CD4-positive, alpha-beta memory T cell (primary cell): ENCODE measurements around the gene GMIP. TPM values are rescaled to one million over a fixed set of nuclear protein-coding genes. Genes with fewer than 3 reads are reported as not detected.

Experiments used
- CTCF ChIA-PET: fragments of 350-600 bp; sonication (Branson Sonifier 250); formaldehyde crosslinking; loops from one replicate; lab custom pipeline; 2021; ENCODE audit warnings: inconsistent platforms; ENCODE audit not compliant: partially characterized antibody; lab: Charles Lee
- POLR2A ChIA-PET: fragments of 350-600 bp; sonication (Branson Sonifier 250); formaldehyde crosslinking; loops from one replicate; lab custom pipeline; 2021; ENCODE audit not compliant: partially characterized antibody; lab: Charles Lee
- DNase-seq, 5 donors: peaks; one replicate each; pipeline versions ENCODE4 v3.0.0 to v3.0.0-alpha.2; 2020 to 2022; ENCODE audit warnings: mixed read lengths in 1 of 5
- H3K27ac ChIP-seq: one replicate; pipeline ENCODE4 v1.7.0; 2013; ENCODE audit warnings: low read depth, low read length
- H3K27me3 ChIP-seq: 2 replicates; pipeline ENCODE4 v1.7.0; 2013; ENCODE audit warnings: mild to moderate bottlenecking, low read length, moderate library complexity; ENCODE audit not compliant: insufficient read depth
- H3K36me3 ChIP-seq: 2 replicates; pipeline ENCODE4 v1.7.0; 2013; ENCODE audit warnings: mild to moderate bottlenecking, low read length, moderate library complexity; ENCODE audit not compliant: insufficient read depth
- H3K4me1 ChIP-seq: 2 replicates; pipeline ENCODE4 v1.7.0; 2013; ENCODE audit warnings: mild to moderate bottlenecking, low read length, moderate library complexity; ENCODE audit not compliant: insufficient read depth
- H3K4me3 ChIP-seq, 2 donors: one replicate each; pipeline ENCODE4 v1.7.0; 2013; ENCODE audit warnings: low read length in 2 of 2, mild to moderate bottlenecking in 1 of 2
- H3K9me3 ChIP-seq, 2 donors: one replicate each; pipeline ENCODE4 v1.7.0; 2013; ENCODE audit warnings: low read length in 2 of 2, control low read depth in 1 of 2; ENCODE audit not compliant: control insufficient read depth in 1 of 2
- H3K27ac Mint-ChIP-seq, 7 donors: one replicate each; pipeline ENCODE4 v1.8.0; 2020 to 2021; ENCODE audit warnings: mixed read lengths in 7 of 7, mild to moderate bottlenecking in 6 of 7, inconsistent platforms in 3 of 7, moderate library complexity in 3 of 7
- H3K27me3 Mint-ChIP-seq, 2 donors: one replicate each; pipeline ENCODE4 v1.8.0; 2020 to 2021; ENCODE audit warnings: mixed read lengths in 2 of 2
- H3K36me3 Mint-ChIP-seq, 2 donors: one replicate each; pipeline ENCODE4 v1.8.0; 2020 to 2021; ENCODE audit warnings: mixed read lengths in 2 of 2, inconsistent platforms in 1 of 2, mild to moderate bottlenecking in 1 of 2
- H3K4me1 Mint-ChIP-seq, 4 donors: one replicate each; pipeline ENCODE4 v1.8.0; 2020 to 2021; ENCODE audit warnings: mixed read lengths in 4 of 4, mild to moderate bottlenecking in 1 of 4
- H3K4me3 Mint-ChIP-seq, 8 donors: one replicate each; pipeline ENCODE4 v1.8.0; 2020 to 2021; ENCODE audit warnings: mixed read lengths in 8 of 8, mild to moderate bottlenecking in 7 of 8, moderate library complexity in 6 of 8, inconsistent platforms in 3 of 8
- H3K9me3 Mint-ChIP-seq, 8 donors: one replicate each; pipeline ENCODE4 v1.8.0; 2020 to 2021; ENCODE audit warnings: mixed read lengths in 8 of 8, mild to moderate bottlenecking in 5 of 8, inconsistent platforms in 3 of 8, moderate library complexity in 1 of 8
- intact Hi-C: fragments of 100-400 bp; cut with micrococcal nuclease; formaldehyde crosslinking; loops from one replicate; pipeline ENCODE4 v1.15.1; 2023
- polyA plus RNA-seq, 2 donors: library from polyadenylated mRNA; unstranded; fragments of 300-500 nt; fragmentation: Illumina TruSeq; gene quantifications; one replicate each; pipeline ENCODE4 v1.2.3, GENCODE V29; 2021
- total RNA-seq, 2 experiments: library from RNA; stranded (reverse); gene quantifications; one replicate each; pipeline ENCODE4 v1.2.3, GENCODE V29; 2021

GMIP gene
- total and polyA plus RNA-seq, 4 experiments from 2014 or later: 28.4 to 105 (median 75.2) TPM

DNA sequence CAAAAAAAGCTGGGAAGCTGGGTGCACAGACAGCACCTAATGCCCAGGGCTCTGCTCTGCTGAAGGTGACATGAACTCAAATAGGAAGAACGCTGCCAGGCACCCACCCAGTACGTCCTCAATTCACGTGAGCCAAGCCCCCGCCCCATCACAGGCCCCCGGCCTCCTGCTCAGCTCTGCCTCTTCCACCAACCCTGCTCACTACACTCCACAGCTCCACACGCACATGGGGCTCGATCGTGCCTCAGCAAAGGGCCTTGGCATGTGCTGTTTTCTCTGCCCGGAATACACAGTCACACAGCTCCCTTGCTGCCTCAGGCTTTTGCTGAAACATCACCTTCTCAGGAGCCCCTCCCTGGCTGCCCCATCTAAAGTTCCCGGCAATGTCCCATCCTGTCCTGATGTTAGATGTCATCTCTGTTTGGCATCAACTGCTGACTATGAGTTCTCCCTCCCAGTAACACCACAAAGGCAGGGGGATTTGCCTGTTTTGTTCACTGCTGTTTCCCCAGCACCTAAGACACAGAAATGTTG is 17.8 kb upstream of the GMIP start:
- H3K36me3 Mint-ChIP-seq: peaks cover 26 to 53% of the 10 kb centered on the region in 2 donors
- Histone ChIP-seq H3K27me3 (no peaks in the 10 kb centered on the region), H3K4me3 (peak overlapping the region in 1 of 2 donors; percentile 78), H3K27ac (peak overlapping the region; percentile 89), H3K4me1 (peaks cover 42% of the 10 kb centered on the region), H3K36me3 (peaks cover 41% of the 10 kb centered on the region), H3K9me3 (no peaks in the 10 kb centered on the region)
- peak overlapping the region; percentile 91 to 99 (median 95) for H3K27ac Mint-ChIP-seq
- peak overlapping the region; percentile 89 to 96 (median 92) for H3K4me3 Mint-ChIP-seq
- ChIA-PET POLR2A (interaction anchor here (0.9 to 5.7 kb wide), 13 partner anchors 8 to 240 kb away, joined by 3 to 42 read pairs (median 13); partner anchors contain the start of genes GMIP, ZNF101, ZNF253 and ZNF506), CTCF (interaction anchor here (1.0 to 4.2 kb wide), 5 partner anchors 10 to 129 kb away, joined by 3 to 12 read pairs (median 4); partner anchors contain the start of gene GMIP)
- DNase-seq: no peak
- peaks cover 23 to 39% (median 28%) of the 10 kb centered on the region in 4 donors for H3K4me1 Mint-ChIP-seq
- intact Hi-C loops: loop anchor here (5.0 to 10.0 kb wide), 2 partner anchors 44 to 256 kb away; partner anchors contain the start of genes GATAD2A and PBX4
- no peaks in the 10 kb centered on the region for H3K27me3 Mint-ChIP-seq
- no peaks in the 10 kb centered on the region for H3K9me3 Mint-ChIP-seq

DNA sequence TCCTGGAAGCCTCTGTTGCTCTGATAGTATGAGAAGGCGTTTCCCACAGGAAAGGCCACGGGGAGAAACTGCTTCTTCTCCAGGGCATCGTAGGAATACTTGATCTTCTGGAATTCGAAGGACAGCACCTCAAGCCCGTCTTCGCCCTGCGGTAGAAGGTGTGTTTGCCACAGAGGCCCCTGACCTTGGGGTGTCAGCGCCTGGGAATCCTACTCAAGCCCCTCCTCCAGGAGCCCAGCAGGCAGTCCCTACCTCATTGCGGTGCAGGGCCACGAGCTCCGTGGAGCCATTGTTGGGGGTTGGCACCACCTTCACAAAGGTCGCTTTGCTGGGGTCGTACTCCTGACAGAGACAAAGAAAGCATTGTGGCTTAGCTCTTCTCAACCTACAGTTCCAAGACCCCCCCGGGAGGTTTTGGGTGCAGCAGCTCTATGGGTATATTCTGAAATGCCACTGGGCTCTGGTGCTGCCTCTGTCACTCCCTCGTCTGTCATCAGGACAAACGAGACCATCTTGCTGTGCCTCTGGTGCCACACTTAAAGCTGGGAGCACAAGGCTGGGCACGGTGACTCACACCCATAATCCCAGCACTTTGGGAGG is 16.3 kb upstream of the GMIP start:
- peak overlapping the region in 3 of 7 donors; percentile 35 to 56 (median 41) for H3K27ac Mint-ChIP-seq
- intact Hi-C loops: loop anchor here (5.0 to 10.0 kb wide), 2 partner anchors 42 to 255 kb away; partner anchors contain the start of genes GATAD2A and PBX4
- peak in 1 of 5 donors; percentile 19 for DNase-seq

DNA sequence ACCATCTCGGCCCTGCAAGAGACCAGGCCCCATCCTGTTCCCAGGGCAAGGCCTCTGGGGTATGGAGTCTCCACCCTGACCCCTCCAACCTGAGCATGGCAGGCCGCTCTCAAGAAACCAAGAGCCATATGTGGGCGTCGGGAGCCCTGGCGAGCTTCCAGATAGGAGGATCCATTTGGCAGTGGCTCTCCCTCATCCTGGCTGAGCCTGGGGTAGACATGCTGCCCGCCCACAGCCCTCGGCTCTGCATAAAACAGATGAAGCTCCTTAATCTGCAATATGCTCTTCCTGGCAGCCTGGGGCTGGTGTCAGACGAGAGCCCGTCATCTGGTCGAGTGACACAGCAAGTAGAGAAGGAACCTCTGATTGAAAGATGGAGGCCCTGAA is 13.9 kb upstream of the GMIP start:
- H3K4me3 ChIP-seq: no peak overlapping the region
- no peak overlapping the region for H3K4me3 Mint-ChIP-seq
- DNase-seq: no peak
- no peaks in the 10 kb centered on the region for H3K9me3 Mint-ChIP-seq
- H3K27ac ChIP-seq: no peak overlapping the region
- H3K4me1 Mint-ChIP-seq: peaks cover 15 to 31% (median 18%) of the 10 kb centered on the region in 4 donors
- CTCF ChIA-PET: interaction anchor here (0.8 to 1.4 kb wide), 2 partner anchors 103 to 125 kb away, joined by 3 to 5 read pairs; no protein-coding TSS in a partner anchor
- no peaks in the 10 kb centered on the region for H3K27me3 Mint-ChIP-seq
- peaks cover 47 to 69% of the 10 kb centered on the region in 2 donors for H3K36me3 Mint-ChIP-seq
- POLR2A ChIA-PET: interaction anchor here (1.0 to 3.7 kb wide), 3 partner anchors 11 to 75 kb away, joined by 3 to 21 read pairs (median 4); partner anchors contain the start of genes ZNF101 and ZNF14
- H3K27me3 ChIP-seq: no peaks in the 10 kb centered on the region
- H3K27ac Mint-ChIP-seq: peak overlapping the region in 2 of 7 donors; percentile 22 to 42
- H3K36me3 ChIP-seq: peaks cover 77% of the 10 kb centered on the region
- H3K4me1 ChIP-seq: peaks cover 25% of the 10 kb centered on the region
- intact Hi-C loops: no loop called here
- H3K9me3 ChIP-seq: no peaks in the 10 kb centered on the region

More for the DNA sequence above, 16.3 kb upstream of the GMIP start:
- H3K36me3 Mint-ChIP-seq: peaks cover 33 to 65% of the 10 kb centered on the region in 2 donors
- Histone ChIP-seq H3K9me3 (no peaks in the 10 kb centered on the region), H3K27me3 (no peaks in the 10 kb centered on the region), H3K4me1 (peaks cover 32% of the 10 kb centered on the region), H3K4me3 (no peak overlapping the region), H3K36me3 (peaks cover 55% of the 10 kb centered on the region), H3K27ac (no peak overlapping the region)
- H3K4me3 Mint-ChIP-seq: no peak overlapping the region
- H3K9me3 Mint-ChIP-seq: no peaks in the 10 kb centered on the region
- ChIA-PET POLR2A (interaction anchor here (1.0 to 5.7 kb wide), 7 partner anchors 8 to 207 kb away, joined by 3 to 42 read pairs (median 15); partner anchors contain the start of genes GMIP, ZNF101, ZNF253 and ZNF506), CTCF (interaction anchor here (1.3 to 4.2 kb wide), 2 partner anchors 16 to 106 kb away, joined by 4 to 12 read pairs; partner anchors contain the start of gene GMIP)
- peaks cover 23 to 39% (median 28%) of the 10 kb centered on the region in 4 donors for H3K4me1 Mint-ChIP-seq
- H3K27me3 Mint-ChIP-seq: no peaks in the 10 kb centered on the region

DNA sequence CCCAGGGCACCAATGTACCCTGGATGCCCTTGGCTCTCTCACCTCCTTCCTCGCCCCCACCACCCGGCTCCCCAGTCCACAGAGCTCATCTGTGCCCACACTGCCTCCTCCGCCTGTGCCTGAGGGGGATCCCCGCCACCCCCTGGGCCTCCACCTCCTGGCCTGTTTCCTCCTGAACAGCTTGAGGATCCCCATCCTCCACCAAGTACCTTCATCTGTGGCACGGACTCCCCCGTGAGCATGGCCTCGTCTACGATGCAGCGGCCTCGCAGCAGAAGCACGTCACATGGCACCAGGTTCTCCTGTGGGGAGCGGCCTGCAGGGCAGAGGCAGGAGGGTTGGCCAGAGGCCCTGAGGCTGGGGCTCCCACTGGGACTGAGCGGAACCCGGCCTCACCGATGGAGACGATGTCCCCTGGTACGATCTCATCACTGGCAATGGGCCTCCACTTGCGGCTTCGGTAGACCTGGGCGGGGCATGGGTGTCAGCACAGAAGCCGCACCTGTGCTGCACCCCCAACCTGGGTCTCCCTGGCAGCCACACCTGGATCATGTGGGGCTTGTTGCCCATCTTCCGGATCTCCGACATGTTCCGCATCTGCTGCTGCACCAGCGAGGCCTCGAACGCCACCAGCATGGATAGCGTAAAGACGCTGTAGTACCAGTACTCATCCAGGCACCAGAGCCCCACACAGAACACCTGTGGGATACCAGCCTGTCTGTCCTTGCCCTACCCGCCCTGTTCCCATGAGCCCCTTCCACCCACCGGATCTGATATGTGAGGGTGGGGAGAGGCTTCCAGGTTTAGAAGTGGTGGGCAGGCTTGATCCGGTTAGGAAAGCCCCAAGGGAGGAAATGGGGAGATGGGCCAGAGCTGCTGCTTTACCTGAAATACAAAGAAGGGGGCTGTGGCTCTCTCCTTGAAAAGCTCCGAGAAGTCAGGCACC is 13.3 kb upstream of the GMIP start:
- peak in 1 of 5 donors; percentile 31 for DNase-seq
- Mint-ChIP-seq H3K4me1 (peaks cover 9 to 25% (median 11%) of the 10 kb centered on the region in 4 donors), H3K4me3 (no peak overlapping the region), H3K36me3 (peaks cover 52 to 66% of the 10 kb centered on the region in 2 donors), H3K27me3 (no peaks in the 10 kb centered on the region), H3K9me3 (no peaks in the 10 kb centered on the region), H3K27ac (peak overlapping the region in 2 of 7 donors; percentile 55 to 86)
- intact Hi-C loops: no loop called here
- no peaks in the 10 kb centered on the region for H3K9me3 ChIP-seq
- peaks cover 18% of the 10 kb centered on the region for H3K4me1 ChIP-seq
- peaks cover 80% of the 10 kb centered on the region for H3K36me3 ChIP-seq
- ChIA-PET CTCF (interaction anchor here (1.4 kb wide), 1 partner anchor 103 kb away, joined by 5 read pairs; no protein-coding TSS in a partner anchor), POLR2A (interaction anchor here (1.0 to 1.6 kb wide), 2 partner anchors 11 to 76 kb away, joined by 3 to 4 read pairs; partner anchors contain the start of gene ZNF14)
- no peaks in the 10 kb centered on the region for H3K27me3 ChIP-seq
- H3K4me3 ChIP-seq: no peak overlapping the region
- no peak overlapping the region for H3K27ac ChIP-seq

DNA sequence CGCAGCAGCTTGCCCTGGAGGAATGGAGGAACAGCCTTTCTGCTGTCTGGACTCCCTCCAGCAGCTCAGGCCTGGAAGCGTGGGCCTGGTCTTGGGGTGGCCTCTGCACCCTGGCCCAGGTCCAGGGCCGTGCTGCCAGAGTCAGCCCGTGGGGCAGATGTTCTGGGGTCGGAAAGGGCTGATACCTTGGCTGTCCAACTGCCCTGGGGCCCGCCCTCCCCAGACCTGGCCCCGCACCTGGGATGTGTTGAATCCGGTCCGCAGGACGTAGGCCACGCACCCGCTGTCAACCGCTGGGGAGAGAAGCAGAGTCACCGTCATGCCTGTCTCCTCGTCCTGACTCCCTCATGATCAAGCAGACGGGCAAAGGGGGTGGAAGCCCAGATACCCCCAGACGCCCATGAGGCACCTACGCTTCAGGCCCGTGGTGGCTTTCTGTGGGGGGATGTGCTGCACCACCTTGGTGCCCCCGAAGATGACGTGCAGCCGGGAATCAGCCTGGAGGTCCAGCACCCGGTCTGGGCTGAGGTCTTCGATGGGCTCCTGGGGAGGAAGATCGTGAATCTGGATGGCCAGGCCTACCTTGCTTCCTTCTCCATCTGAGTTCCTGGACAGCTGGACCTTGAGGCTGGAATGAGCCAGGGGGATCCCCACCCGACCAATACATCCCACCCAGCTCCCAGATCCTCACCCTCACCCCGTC is 12.3 kb upstream of the GMIP start:
- DNase-seq: peak in 1 of 5 donors; percentile 26
- Histone ChIP-seq H3K4me1 (peaks cover 10% of the 10 kb centered on the region), H3K27me3 (no peaks in the 10 kb centered on the region), H3K9me3 (no peaks in the 10 kb centered on the region), H3K36me3 (peaks cover 87% of the 10 kb centered on the region), H3K4me3 (no peak overlapping the region), H3K27ac (no peak overlapping the region)
- Mint-ChIP-seq H3K9me3 (no peaks in the 10 kb centered on the region), H3K27me3 (no peaks in the 10 kb centered on the region), H3K27ac (peak overlapping the region in 1 of 7 donors; percentile 86), H3K4me3 (no peak overlapping the region), H3K36me3 (peaks cover 48 to 66% of the 10 kb centered on the region in 2 donors), H3K4me1 (peaks cover 0 to 15% (median 4%) of the 10 kb centered on the region in 4 donors)
- ChIA-PET CTCF (no interaction called here), POLR2A (interaction anchor here (0.7 to 1.6 kb wide), 2 partner anchors 8 to 12 kb away, joined by 3 to 4 read pairs; partner anchors contain the start of gene ATP13A1)
- intact Hi-C loops: no loop called here

DNA sequence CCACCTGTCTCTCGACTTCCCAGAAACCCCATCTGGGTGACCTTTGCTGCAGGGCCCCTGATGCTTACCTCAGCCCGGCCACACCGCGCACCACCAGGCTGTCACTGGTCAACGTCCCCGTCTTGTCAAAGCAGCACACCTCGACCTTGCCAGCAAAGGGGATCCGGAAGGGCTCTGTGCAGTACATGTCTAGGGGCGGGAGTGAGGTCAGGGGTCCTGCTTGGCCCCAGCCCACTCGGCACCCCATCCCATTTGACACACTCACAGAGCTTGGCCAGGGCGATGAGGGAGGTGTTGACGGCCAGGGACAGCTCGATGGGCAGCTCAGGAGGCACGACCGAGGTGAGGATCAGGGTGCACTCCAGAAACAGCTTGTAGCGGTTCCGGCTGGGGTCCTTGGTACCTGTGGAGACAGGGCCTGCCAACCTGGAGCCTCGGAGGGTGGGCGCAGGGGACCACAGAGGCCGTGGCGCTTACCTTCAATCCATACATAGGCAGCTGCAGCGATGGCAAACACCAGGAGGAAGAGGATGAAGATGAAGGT is 11.7 kb upstream of the GMIP start:
- Histone ChIP-seq H3K27ac (no peak overlapping the region), H3K9me3 (no peaks in the 10 kb centered on the region), H3K36me3 (peaks cover 92% of the 10 kb centered on the region), H3K4me1 (peaks cover 7% of the 10 kb centered on the region), H3K27me3 (no peaks in the 10 kb centered on the region), H3K4me3 (no peak overlapping the region)
- CTCF ChIA-PET: no interaction called here
- DNase-seq: peak in 1 of 5 donors; percentile 38
- no peaks in the 10 kb centered on the region for H3K9me3 Mint-ChIP-seq
- H3K4me3 Mint-ChIP-seq: no peak overlapping the region
- intact Hi-C loops: no loop called here
- H3K4me1 Mint-ChIP-seq: peaks cover 0 to 14% (median 4%) of the 10 kb centered on the region in 4 donors
- H3K27me3 Mint-ChIP-seq: no peaks in the 10 kb centered on the region
- H3K27ac Mint-ChIP-seq: peak overlapping the region in 2 of 7 donors; percentile 48 to 72
- peaks cover 50 to 73% of the 10 kb centered on the region in 2 donors for H3K36me3 Mint-ChIP-seq
- POLR2A ChIA-PET: interaction anchor here (0.7 to 0.8 kb wide), 3 partner anchors 9 to 14 kb away, joined by 3 read pairs; partner anchors contain the start of gene ATP13A1
